HS-27A (cell line): ENCODE measurements around the gene ABCE1.

ENCODE experiments used
- DNase-seq: peaks from one replicate; pipeline ENCODE4 v3.0.0-alpha.2; 2012; ENCODE audit warnings: low read depth, missing footprints

Gene ABCE1

GRCh38 chr4:145097821-145098674 is at the start of gene ABCE1, which contains the start of gene ANAPC10:
ABCE1 (plus strand) TSS chr4:145098311; CDS start chr4:145104413, 6,102 bp downstream.
ANAPC10 (minus strand) TSS chr4:145098196; CDS start chr4:145096099, 2,097 bp downstream.
- DNase-seq = peak; percentile 97

DNA sequence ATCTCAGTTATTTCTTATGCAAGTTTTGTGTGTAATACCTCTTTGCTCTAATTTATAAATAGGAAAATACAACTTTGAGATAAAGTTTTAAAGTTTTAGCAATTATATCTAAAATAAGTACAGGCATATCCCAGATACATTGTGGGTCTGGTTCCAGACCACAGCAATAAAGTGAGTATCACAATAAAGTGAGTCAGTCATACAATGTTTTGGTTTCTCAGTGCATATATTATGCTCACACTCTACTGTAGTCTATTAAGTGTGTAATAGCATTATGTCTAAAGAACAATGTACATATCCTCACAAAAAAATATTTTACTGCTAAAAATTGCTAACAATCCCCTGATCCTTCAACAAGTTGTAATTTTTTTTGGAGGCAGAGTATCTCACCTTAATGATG is 49.3 kb upstream of the ABCE1 start:
- no peak for DNase-seq

DNA sequence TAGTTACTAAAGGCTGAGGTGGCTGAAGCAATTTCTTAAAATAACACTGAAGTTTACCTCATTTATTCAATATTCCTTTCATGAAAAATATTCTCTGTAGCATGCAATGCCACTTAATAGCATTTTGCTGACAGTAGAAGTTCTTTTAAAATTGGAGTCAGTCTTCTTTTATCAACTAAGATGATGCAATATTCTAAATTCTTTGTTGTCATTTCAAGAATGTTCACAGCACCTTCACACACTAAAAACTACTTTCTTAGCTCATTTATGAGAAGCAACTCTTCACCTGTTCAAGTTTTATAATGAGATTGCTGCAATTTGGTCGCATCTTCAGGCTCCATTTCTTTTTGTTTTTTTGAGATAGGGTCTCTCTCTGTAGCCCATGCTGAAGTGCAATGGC is 48.9 kb upstream of the ABCE1 start:
- DNase-seq = no peak

DNA sequence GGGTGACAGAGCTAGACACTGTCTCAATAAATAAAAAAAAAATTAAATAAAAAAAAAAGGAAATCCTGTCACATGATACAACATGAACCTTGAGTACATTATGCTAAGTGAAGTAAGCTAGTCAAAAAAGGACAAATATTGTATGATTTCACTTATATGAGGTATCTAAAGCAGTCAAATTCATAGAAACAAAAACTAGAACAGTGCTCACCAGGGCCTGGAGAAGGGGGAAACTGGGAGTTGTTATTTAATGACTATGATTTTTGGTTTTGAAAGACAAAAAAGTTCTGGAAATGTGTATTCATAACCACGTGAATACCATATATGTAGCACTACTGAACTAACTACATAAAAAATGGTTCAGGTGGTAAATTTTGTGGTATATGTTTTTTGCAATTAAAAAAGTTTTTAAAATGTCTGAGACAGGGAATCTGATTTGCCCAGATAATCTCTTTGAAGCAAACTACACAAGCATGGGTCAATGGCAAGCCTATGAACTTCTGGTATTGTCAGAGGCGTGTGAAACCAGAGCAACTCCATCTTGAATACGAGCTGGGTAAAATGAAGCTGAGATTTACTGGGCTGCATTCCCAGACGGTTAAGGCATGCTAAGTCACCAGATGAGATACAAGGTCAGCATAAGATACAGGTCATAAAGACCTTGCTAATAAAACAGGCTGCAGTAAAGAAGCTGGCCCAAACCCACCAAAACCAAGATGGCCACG is 42.4 kb upstream of the ABCE1 start:
- DNase-seq = no peak

DNA sequence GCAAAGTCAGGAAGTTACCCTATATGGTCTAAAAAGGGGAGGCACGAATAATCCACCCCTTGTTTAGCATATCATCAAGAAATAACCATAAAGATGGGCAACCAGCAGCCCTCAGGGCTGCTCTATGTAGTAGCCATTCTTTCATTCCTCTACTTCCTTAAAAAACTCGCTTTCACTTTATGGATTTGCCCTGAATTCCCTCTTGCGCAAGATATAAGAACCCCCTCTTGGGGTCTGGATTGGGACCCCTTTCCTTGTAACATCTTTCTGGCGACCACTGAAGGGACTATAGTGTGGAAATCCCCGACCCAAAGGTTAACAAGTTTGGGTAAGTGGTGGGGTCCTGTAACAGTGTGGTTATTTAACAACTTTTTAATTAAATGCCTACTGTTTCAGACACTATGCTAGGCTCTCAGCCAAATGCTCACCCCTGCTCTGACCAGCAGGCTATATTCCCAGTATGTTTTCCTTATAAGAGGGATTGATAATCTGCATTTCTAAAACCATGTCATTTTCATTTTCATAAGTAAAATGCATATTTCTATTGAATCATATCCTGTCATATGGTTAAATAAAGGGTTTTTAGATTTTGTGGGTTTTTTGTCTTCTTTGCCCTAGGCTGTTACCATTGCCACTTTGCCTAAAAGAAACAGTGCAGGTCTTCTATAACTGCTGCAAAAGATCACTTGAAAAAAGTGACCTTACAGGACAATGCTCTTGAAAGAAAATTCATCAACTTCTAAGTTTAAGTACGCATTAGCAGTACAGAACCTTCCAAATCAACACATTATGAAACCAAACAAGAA is 41.6 kb upstream of the ABCE1 start:
- no peak for DNase-seq

DNA sequence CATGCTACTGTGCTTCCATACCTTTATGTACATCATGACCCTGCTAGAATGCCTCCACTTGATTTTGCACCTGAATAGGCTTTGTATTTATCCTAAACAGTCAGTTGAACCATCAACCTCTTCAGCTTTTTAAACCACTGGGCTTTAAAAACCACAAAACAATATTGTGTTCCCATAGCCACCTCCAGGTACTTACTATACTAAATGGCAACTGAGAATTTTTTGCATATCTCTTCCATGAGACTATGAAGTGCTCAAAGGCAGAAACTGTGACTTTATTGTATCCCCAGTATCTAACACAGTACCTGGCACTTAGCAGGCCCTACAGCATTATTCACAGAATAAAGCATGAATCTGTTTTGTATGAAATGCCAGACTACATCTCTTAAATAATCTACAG is 39.9 kb upstream of the ABCE1 start:
- no peak for DNase-seq

DNA sequence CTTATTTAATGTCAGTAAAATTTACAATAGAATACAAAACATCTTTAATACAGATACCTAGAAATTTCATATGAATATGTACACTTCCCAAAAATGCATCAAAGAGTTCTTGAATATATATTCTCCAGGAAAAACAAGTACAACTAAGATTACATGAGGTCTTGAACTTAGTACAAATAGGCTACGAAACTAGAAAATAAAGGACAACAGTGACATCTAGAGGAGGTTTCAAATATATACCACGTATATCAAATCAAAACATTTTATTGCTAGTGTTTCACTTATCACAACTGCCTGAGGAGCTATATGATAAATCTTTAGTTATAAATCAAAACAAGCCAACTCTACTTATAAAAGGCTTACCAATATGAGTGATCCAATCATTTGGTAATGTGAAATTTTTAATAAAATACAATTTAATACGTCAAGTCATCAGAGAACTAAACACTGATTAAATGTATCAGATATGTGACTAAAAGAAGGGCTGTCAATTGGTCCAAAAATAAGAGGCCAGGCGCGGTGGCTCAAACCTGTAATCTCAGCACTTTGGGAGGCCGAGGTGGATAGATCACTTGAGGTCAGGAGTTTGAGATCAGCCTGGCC is 36.7 kb upstream of the ABCE1 start:
- DNase-seq = no peak

- DNase-seq = no peak
Measured at GRCh38 chr4:145066063-145066501, 32.0 kb upstream of the ABCE1 start.

GRCh38 chr4:145069361-145069760 is 28.8 kb upstream of the ABCE1 start:
- DNase-seq = peak; percentile 51

GRCh38 chr4:145071560-145071959 is 26.6 kb upstream of the ABCE1 start:
- no peak for DNase-seq

DNA sequence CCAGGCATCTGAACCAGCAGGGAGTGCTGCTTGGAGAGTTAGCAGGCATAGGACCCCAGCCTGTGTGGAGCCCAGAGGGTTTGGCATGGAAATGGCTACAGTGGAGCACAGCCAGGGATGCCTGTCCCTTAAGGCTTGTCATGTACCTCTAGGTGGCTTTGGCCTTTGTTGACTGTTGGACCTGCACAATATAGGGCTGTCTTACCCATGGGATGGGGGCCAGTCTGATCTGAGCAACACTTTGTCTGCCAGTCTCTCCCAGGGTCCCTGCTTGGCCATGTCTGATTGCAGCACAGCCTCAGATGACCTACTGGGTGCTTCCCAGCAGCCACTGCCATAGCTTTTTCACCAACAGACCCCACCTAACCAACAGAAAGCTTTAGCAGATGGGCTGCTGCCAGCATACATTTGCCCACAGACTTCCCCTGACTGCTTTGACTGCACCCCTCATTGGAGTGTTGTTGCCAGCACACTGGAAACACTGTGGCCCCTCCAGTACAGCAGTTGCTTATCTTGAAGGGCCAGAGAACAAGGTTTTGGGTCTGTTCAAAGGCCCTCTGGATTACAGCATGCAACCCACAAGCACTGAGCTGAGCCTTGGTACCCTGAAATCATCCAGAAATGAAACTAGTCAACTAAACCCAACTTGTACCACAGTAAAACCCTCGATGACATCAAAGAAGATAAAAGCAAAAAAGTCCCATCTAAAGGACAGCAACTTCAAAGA is 22.2 kb upstream of the ABCE1 start:
- DNase-seq = no peak

DNA sequence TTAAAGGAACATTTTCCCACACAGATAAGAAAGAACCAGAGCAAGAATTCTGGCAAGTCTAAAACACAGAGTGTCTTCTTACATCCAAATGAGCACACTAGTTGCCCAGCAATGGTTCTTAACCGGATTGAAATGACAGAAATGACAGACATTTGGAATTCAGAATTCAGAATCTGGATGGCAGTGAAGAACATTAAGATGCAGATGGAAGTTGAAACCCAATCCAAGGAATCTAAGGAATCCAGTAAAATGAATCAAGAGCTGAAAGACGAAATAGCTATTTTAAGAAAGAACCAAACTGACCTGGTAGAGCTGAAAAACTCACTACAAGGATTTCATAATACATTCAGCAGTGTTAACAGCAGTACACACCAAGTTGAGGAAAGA is 21.6 kb upstream of the ABCE1 start:
- DNase-seq = no peak

DNA sequence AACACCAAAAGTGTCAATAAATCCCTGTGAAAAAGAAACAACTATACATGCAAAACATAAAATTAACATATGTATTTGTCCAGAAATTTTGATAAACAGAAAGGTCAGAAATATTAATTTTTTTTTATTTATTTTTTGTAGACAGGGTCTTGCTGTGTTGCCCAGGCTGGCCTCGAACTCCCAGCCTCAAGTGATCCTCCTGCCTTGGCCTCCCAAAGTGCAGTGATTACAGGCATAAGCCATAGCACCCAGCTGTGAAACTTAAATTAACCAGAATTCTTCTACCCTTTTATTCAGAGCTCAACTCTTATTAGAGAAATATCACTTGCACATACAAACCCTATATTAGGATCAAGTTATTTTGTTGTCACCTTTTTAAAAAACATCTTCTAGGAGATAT is 16.4 kb upstream of the ABCE1 start:
- DNase-seq = no peak

GRCh38 chr4:145083891-145084605 is 14.1 kb upstream of the ABCE1 start:
- DNase-seq = no peak

DNA sequence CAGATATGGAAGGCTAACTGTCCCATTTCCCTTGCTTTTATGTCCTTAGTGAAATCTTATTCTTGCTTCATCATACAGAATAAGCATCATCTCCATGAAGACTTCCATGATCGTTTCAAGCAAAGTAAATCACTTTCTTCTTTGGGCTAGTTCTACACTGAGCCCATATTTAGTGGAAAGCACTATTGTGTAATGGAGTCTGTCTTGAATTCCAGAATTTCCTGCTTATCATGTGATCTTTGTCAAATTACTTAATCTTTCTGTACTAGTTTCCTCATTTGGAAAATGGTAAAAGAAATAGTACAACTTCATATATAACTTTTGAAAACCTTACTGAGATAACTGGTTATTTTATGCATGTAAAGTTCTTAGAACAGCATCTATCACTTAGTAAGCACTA is 7.7 kb upstream of the ABCE1 start:
- no peak for DNase-seq

GRCh38 chr4:145093638-145094037 is 4.5 kb upstream of the ABCE1 start:
- no peak for DNase-seq

- DNase-seq = no peak
Measured at GRCh38 chr4:145097331-145097820, 735 bp upstream of the ABCE1 start.

GRCh38 chr4:145098675-145099037 is 545 bp downstream of the ABCE1 start:
- DNase-seq = peak; percentile 51

DNA sequence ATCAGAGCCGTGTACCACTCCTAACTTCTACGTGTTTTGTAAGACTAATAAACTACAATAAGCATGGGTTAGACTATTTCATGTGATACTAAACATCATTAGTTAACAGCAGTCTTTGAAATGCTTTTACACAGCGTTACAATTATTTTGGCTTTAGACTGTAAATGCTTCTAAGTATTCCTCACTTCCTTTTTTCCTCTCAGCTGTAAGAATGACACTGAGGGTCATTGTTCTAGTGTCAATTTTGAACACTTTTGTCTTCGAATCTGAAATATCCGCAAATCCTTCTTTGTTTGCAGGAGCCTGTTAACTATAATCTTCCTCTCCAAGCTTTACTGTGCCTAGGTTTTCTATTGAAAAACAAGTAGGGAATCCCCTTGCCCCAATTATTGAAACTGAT is 1.5 kb downstream of the ABCE1 start:
- no peak for DNase-seq

DNA sequence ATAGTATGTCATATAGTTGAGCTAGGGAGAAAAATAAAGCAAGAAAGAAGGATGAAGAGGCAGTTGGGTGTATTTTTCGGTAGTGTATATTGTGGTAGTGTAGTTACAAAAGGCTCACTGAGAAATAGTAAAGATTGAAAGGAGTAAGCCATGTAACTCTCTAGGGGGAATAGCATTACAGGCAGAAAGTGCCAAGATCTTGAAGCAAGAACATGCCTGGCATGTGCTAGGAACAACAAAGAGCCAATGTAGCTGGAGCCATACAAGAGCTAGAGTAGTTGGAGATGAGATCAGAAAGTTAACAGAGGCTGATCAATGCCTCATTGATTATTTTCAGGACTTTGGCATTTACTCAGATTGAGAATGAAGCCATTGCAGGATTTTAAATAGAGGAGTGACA is 3.0 kb downstream of the ABCE1 start:
- DNase-seq = no peak

DNA sequence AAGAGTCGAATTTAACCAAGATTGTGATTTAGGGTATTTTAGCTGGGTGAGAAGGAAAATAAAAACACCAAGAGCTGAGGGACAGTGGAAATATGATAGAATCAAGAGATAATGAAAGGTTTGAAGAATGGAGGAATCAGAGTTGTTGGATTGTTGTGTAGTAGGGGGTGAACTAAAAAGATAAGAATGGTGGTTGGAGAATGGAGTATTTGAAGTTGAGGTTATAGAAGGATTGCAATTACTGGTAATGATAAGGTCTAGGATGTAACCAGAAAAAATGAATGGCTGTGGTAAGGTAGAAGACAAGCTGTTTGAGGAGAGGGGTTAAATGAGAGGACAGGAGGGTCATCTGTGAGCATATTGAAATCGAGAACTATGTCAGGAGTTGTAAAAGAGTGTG is 4.5 kb downstream of the ABCE1 start:
- no peak for DNase-seq
